Activated naive CD4-positive, alpha-beta T cell treated with anti-CD3 and anti-CD28 coated beads, Interleukin-2, amount 50 U/mL, for 72 hours (primary cell): Measurements from ENCODE around the gene CDC5L. TPM values are rescaled to one million over a fixed set of nuclear protein-coding genes. Genes with fewer than 3 reads are reported as not detected.
"Not testable (repeated sequence)": the region's sequence is repeated elsewhere in the genome, so short reads cannot be mapped to it uniquely, and the experiment has no call there.

Experiments
- ATAC-seq, 2 donors: fragments of 150-1000 bp; cut with Tn5 transposase; 2 replicates each; pipeline ENCODE4 v1.10.0; 2021; ENCODE audit warnings: mild to moderate bottlenecking in 2 of 2, moderate library complexity in 2 of 2
- DNase-seq, 2 donors: peaks; one replicate each; pipeline ENCODE4 v3.0.0; 2021 to 2022; ENCODE audit warnings: low spot score in 2 of 2
- H3K27ac Mint-ChIP-seq, 2 donors: one replicate each; pipeline ENCODE4 v1.8.0; 2022; ENCODE audit warnings: mild to moderate bottlenecking in 2 of 2, mixed read lengths in 2 of 2
- H3K36me3 Mint-ChIP-seq, 2 donors: one replicate each; pipeline ENCODE4 v1.8.0; 2022; ENCODE audit warnings: mixed read lengths in 2 of 2
- H3K9me3 Mint-ChIP-seq, 2 donors: one replicate each; pipeline ENCODE4 v1.8.0; 2022; ENCODE audit warnings: mixed read lengths in 2 of 2
- total RNA-seq, 2 donors: library from RNA; stranded (reverse); gene quantifications; one replicate each; pipeline ENCODE4 v1.2.3, GENCODE V29; 2022

The CDC5L gene
- total RNA-seq = 10 to 100 TPM; 22.7 to 25.2 TPM

DNA sequence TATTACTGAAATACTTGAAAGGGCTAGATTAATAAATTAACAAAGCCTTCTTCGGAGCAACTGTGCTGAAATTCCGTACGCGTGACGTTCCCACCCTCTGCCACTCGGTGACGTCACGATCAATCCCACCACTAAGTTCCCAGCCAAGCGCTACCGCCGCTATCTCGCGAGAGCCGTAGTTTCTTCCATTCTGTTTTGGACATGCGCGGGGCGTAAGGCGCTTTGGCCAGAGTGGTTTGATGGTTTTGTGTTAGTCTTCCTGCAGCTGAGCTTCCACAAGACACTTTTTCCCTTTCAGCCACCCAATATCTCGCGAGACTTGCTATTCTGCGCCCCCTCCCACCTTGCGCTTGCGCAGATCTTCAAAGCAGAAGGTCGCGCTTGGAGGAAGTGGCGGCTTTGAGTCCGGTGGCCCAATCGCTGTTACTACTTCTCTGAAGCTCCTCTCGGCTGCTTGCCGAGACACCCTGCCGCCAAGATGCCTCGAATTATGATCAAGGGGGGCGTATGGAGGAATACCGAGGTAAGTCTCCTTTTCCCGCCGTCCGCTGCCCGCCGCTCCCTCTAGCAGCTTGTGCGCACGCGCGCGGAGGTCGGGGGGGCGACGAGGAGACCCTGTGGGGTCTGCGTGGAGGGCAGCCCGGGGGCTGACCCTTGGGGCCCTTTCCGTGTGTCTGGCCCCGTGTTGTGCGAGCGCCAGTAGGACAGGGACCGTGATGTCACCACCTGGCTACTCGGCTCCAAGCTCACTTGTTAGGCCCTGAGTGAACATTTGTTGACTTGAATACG, at the start of gene CDC5L:
CDC5L (plus strand) TSS at position 361 of the 789 bp plus-strand sequence; CDS start at position 479, 118 bp downstream.
- H3K9me3 Mint-ChIP-seq = no peaks in the 10 kb centered on the region
- peak within 1 kb of the TSS; percentile 97 to 98 for H3K27ac Mint-ChIP-seq
- peaks cover 32 to 35% of the 10 kb centered on the region in 2 donors for H3K36me3 Mint-ChIP-seq
- ATAC-seq = peak; percentile 96
- peak; percentile 91 to 98 for DNase-seq

GRCh38 chr6:44338228-44339122, 49.0 kb upstream of the CDC5L start:
- peak; percentile 67 to 72 for DNase-seq
- peak; percentile 81 to 85 for ATAC-seq
- Mint-ChIP-seq H3K36me3 (no peaks in the 10 kb centered on the region), H3K27ac (no peak overlapping the region), H3K9me3 (no peaks in the 10 kb centered on the region)

DNA sequence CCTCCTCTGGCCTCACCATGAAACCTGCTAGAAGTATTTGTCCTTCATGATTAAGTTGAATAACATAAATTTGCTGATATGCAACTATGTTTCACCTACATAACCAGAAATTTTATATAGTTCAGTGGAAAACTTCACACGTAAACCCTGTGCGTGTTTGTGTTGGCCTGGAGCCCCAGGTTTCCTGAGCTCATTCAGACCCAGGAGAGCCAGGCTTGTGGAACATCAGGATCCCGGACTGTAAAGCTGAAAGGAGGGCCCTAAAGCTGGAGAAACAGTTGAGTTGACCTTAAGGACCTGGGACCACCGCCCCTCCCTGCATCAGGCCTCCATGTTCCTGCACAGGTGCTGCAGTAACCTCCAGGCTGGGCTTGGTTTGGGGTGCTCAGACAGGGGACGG, 48.2 kb upstream of the CDC5L start:
- no peak overlapping the region for H3K27ac Mint-ChIP-seq
- DNase-seq (no peak), ATAC-seq (peak in 1 of 2 donors; percentile 5)
- no peaks in the 10 kb centered on the region for H3K9me3 Mint-ChIP-seq
- no peaks in the 10 kb centered on the region for H3K36me3 Mint-ChIP-seq

- DNase-seq (no peak), ATAC-seq (peak; percentile 85)
- no peaks in the 10 kb centered on the region for H3K9me3 Mint-ChIP-seq
- no peak overlapping the region for H3K27ac Mint-ChIP-seq
- H3K36me3 Mint-ChIP-seq = no peaks in the 10 kb centered on the region
Measured at GRCh38 chr6:44339763-44340625, 47.5 kb upstream of the CDC5L start.

DNA sequence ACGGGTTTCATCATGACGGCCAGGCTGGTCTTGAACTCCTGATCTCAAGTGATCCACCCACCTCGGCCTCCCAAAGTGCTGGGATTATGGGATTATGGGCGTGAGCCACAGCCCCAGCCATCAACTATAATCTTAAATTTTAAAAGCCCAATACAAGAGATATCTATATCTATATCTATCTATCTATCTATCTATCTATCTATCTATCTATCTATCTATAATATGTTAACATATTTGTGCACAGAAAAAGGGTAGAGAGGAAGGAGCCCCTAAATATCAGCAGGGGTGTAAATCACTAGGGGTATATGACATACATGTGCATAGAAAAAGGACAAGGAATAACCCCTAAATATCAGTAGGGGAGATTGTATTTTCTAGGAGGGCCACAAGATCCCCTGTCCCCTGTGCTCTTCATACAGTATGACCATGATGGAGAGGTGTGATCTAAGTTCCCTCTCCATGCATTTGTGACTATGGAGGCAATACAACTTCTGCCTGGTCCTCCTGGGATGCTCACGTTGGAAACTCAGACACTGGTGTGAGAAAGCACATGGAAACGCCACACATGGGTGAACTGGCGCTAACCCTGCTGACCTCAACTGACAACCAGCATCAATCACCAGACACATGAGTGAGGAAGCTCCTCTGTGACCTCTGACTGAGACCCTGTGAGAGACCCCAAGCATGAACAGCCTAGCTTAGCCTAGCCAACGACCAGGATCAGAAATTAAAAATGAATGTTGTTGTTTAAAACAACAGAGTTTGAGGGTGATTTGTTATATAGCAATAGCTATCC, 46.2 kb upstream of the CDC5L start:
- H3K9me3 Mint-ChIP-seq = no peaks in the 10 kb centered on the region
- H3K27ac Mint-ChIP-seq = no peak overlapping the region
- no peak for DNase-seq
- ATAC-seq = no peak
- no peaks in the 10 kb centered on the region for H3K36me3 Mint-ChIP-seq

- no peaks in the 10 kb centered on the region for H3K9me3 Mint-ChIP-seq
- no peak overlapping the region for H3K27ac Mint-ChIP-seq
- ATAC-seq (no peak), DNase-seq (no peak)
- H3K36me3 Mint-ChIP-seq = no peaks in the 10 kb centered on the region
Measured at GRCh38 chr6:44342052-44342451, 45.5 kb upstream of the CDC5L start.

DNA sequence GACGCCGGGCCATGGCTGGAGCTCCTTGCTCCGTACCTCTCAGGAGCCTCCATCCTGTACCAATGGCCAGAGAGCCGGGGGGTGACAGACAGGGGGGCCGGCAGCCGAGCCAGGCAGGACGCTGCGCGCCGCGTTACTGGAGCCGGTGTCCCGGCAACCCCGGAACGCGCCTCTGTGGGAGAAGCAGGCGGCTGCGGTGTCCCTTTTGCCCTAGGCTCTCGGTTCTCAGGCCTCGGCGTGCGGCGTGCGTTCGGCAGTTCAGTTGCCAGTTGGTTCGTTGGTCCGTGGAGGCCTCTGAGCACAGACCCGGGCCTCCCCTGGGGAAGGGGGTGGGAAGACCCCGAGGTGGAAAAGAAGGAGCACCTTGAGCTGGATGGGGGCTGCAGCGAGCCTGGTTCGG, 45.0 kb upstream of the CDC5L start, which contains the start of gene SPATS1:
SPATS1 (plus strand) TSS at position 162 of the 400 bp plus-strand sequence. CDS start 446 bp downstream, outside the sequence.
- Mint-ChIP-seq H3K9me3 (no peaks in the 10 kb centered on the region), H3K27ac (no peak within 1 kb of the TSS), H3K36me3 (no peaks in the 10 kb centered on the region)
- no peak for DNase-seq
- ATAC-seq = no peak

DNA sequence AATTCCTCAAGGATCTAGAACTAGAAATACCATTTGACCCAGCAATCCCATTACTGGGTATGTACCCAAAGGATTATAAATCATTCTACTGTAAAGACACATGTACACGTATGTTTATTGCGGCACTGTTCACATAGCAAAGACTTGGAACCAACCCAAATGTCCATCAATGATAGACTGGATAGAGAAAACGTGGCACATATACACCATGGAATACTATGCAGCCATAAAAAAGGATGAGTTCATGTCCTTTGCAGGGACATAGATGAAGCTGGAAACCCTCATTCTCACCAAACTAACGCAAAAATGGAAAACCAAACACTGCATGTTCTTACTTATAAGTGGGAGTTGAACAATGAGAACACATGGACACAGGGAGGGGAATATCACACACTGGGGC, 40.7 kb upstream of the CDC5L start:
- DNase-seq, H3K27ac Mint-ChIP-seq, H3K9me3 Mint-ChIP-seq, ATAC-seq, H3K36me3 Mint-ChIP-seq: not testable (repeated sequence)

DNA sequence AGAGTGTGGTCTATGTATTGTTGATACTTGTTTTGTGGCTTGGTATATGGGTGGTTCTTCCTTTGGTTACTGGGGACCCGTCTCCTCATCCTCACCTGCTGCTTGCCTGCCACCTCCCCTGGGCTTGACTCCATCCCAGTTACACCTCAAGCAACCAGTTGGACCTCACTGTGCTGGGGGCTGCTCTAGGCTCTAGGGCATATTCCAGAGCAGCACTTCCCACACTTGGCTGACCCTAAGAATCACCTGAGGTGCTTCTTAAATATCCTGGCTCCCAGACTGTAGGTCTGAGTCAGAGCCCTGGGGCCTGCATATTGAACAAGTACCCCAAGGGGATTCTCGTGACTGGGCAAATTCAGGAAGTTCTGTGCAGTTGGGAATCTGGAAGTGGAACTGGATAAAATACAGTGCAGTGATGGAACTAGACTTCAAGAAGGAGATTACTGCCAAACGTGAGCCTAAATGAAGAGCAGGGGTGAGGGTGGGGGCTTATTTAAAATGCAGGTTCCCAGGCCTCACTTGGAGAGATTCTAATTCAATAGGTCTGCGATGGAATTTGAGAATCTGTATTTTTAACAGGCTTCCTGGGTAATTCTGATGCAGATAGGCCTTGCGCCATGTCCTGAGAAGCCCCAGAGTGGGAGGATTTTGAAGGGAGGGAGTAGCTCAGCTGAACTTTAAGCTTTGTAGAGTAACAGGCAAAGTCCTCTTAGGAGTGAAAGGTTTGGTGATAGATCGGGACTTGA, 37.4 kb upstream of the CDC5L start:
- Mint-ChIP-seq H3K36me3 (no peaks in the 10 kb centered on the region), H3K27ac (no peak overlapping the region), H3K9me3 (no peaks in the 10 kb centered on the region)
- DNase-seq = no peak
- no peak for ATAC-seq

DNA sequence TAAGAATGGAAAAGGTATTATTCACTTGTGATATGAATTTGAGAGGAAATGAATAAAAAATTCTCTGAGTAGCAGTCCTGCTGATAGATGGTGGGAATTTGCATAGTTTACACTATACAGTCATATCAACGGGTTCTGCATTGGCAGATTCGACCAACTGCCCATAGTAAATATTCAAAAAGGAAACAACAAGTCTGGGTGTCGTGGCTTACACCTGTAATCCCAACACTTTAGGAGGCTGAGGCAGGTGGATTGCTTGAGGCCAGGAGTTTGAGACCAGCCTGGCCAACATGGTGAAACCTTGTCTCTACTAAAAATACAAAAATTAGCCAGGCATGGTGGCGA, 36.9 kb upstream of the CDC5L start:
- not testable (repeated sequence) for ATAC-seq, DNase-seq, H3K27ac Mint-ChIP-seq, H3K36me3 Mint-ChIP-seq, H3K9me3 Mint-ChIP-seq

DNA sequence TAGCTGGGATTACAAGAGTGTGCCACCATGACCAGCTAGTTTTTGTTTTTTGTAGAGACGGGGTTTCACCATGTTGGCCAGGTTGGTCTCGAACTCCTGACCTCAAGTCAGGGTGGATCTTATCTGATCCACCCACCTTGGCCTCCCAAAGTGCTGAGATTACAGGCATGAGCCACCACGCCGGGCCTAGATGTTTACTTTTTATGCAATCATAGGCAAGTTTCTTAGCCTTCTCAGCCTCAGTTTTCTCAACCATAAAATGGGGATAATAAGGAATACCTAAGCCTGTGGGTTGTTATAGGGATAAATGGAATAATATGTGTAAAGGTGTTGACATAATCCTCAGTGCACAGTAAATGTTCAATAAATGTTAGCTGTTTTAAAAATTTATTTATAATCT, 35.2 kb upstream of the CDC5L start:
- Mint-ChIP-seq H3K36me3 (no peaks in the 10 kb centered on the region), H3K9me3 (no peaks in the 10 kb centered on the region), H3K27ac (no peak overlapping the region)
- DNase-seq = no peak
- ATAC-seq = no peak

GRCh38 chr6:44353336-44353735, 34.2 kb upstream of the CDC5L start:
- H3K27ac Mint-ChIP-seq = no peak overlapping the region
- H3K36me3 Mint-ChIP-seq = no peaks in the 10 kb centered on the region
- DNase-seq (no peak), ATAC-seq (no peak)
- H3K9me3 Mint-ChIP-seq = no peaks in the 10 kb centered on the region

GRCh38 chr6:44355640-44356039, 31.9 kb upstream of the CDC5L start:
- DNase-seq (no peak), ATAC-seq (no peak)
- Mint-ChIP-seq H3K9me3 (no peaks in the 10 kb centered on the region), H3K27ac (no peak overlapping the region), H3K36me3 (no peaks in the 10 kb centered on the region)

DNA sequence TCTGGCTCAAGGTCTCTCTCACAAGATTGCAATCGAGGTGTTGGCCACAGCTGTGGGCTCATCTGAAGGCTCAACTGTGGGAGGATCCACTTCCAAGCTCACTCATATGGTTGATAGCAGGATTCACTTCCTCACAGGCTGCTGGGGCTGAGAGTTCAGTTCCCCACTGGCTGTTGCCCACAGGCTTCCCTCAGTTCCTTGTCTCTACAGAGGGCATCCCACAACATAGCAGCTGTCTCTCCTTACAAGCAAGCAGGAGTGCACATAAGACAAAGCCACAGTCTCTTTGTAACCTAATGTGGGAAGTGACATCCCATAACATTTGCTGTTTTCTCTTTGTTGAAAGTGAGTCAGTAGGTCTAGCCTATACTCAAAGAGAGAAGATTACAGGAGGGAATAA, 31.0 kb upstream of the CDC5L start:
- H3K9me3 Mint-ChIP-seq = no peaks in the 10 kb centered on the region
- no peak for DNase-seq
- H3K36me3 Mint-ChIP-seq = no peaks in the 10 kb centered on the region
- no peak overlapping the region for H3K27ac Mint-ChIP-seq
- ATAC-seq = no peak

GRCh38 chr6:44359973-44360372, 27.5 kb upstream of the CDC5L start:
- no peak for DNase-seq
- Mint-ChIP-seq H3K27ac (no peak overlapping the region), H3K9me3 (no peaks in the 10 kb centered on the region), H3K36me3 (no peaks in the 10 kb centered on the region)
- no peak for ATAC-seq
